Stimulated activated CD8-positive, alpha-beta memory T cell treated with anti-CD3 and anti-CD28 coated beads, Interleukin-7, amount 100 ng/mL, for 4 hours (primary cell): ENCODE data around the gene MBP.
"Not testable (repeated sequence)": the region's sequence is repeated elsewhere in the genome, so short reads cannot be mapped to it uniquely, and the experiment has no call there.

Experiments used
- DNase-seq, 2 donors: peaks; one replicate each; pipeline ENCODE4 v3.0.0-alpha.2; 2020; ENCODE audit warnings: low read depth in 2 of 2

Gene MBP

GRCh38 chr18:76973520-76974266, 158.9 kb downstream of the MBP start:
- DNase-seq = no peak

- no peak for DNase-seq
Measured at GRCh38 chr18:76972846-76973519, 159.6 kb downstream of the MBP start.

- DNase-seq = no peak
Measured at GRCh38 chr18:76972241-76972640, 160.3 kb downstream of the MBP start.

GRCh38 chr18:76970770-76971559, 161.6 kb downstream of the MBP start:
- DNase-seq = no peak

- DNase-seq = no peak
Measured at GRCh38 chr18:76967721-76968472, 164.7 kb downstream of the MBP start.

GRCh38 chr18:76967299-76967698, 165.3 kb downstream of the MBP start:
- DNase-seq = not testable (repeated sequence)

GRCh38 chr18:76965555-76966151, 166.9 kb downstream of the MBP start:
- DNase-seq = not testable (repeated sequence)

GRCh38 chr18:76963936-76964335, 168.6 kb downstream of the MBP start:
- DNase-seq = no peak

- DNase-seq = no peak
Measured at GRCh38 chr18:76962851-76963250, 169.7 kb downstream of the MBP start.

GRCh38 chr18:76960528-76961035, 172.0 kb downstream of the MBP start:
- no peak for DNase-seq

- DNase-seq = no peak
Measured at GRCh38 chr18:76959605-76960004, 173.0 kb downstream of the MBP start.

- DNase-seq = no peak
Measured at GRCh38 chr18:76958692-76959341, 173.8 kb downstream of the MBP start.

- DNase-seq = no peak
Measured at GRCh38 chr18:76957384-76958355, 174.9 kb downstream of the MBP start.

- no peak for DNase-seq
Measured at GRCh38 chr18:76956648-76957047, 175.9 kb downstream of the MBP start.

- no peak for DNase-seq
Measured at GRCh38 chr18:76955524-76956170, 176.9 kb downstream of the MBP start.

- no peak for DNase-seq
Measured at GRCh38 chr18:76953583-76954233, 178.9 kb downstream of the MBP start.

GRCh38 chr18:76953156-76953555, 179.4 kb downstream of the MBP start:
- DNase-seq = no peak

GRCh38 chr18:76952747-76953146, 179.8 kb downstream of the MBP start:
- DNase-seq = no peak
